GM23248 (cell line): ENCODE results near the gene GRIA4.

Source experiments
- EZH2 ChIP-seq: fragments of 200-600 bp; sonication (generic); IDR thresholded peaks from 2 replicates; pipeline ENCODE4 v1.6.1; 2018; ENCODE audit warnings: antibody characterized with exemption, mild to moderate bottlenecking; ENCODE audit not compliant: insufficient read depth, poor library complexity, severe bottlenecking
- EZH2phosphoT487 ChIP-seq: fragments of 200-600 bp; sonication (generic); IDR thresholded peaks from 2 replicates; pipeline ENCODE4 v1.6.1; 2018; ENCODE audit warnings: antibody characterized with exemption, moderate library complexity, mild to moderate bottlenecking, low read depth; ENCODE audit not compliant: insufficient read depth

DNA sequence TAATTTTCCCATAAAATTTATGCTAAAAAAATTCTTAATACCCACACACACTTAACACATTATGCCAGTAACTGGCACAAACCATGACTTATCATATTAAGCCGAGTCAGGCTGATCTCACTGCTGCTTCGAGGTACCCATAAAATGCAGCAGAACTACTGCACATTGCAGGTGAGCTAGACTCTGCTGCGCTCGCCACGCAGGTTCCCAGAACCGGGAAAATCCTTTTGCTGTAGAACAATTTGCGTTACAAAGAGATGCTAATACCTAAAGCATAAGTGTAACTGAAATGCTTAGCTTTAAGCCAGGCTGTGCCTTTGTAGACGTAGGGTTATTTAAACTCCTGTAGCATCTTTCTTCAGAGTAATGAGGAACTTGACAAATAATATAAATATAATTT lies 211.9 kb downstream of the GRIA4 start:
- no peak for TF ChIP-seq EZH2
- TF ChIP-seq EZH2phosphoT487: no peak
